Lung (tissue), 12 donors: ENCODE results near the gene HOXB3. TPM values are rescaled to one million over a fixed set of nuclear protein-coding genes. Genes with fewer than 3 reads are reported as not detected.

ENCODE experiments used
- ATAC-seq: fragments of 200-7000 bp; cut with Tn5 transposase; one replicate; pipeline ENCODE4 v1.9.1; 2020; ENCODE audit warnings: moderate number of reproducible peaks; ENCODE audit not compliant: insufficient read depth, low FRiP score
- DNase-seq, 3 donors: peaks; one replicate each; pipeline ENCODE4 v3.0.0-alpha.2; 2013 to 2017
- H3K27ac ChIP-seq, 2 donors: one replicate each; pipeline ENCODE4 v1.5.1; 2013; ENCODE audit warnings: mild to moderate bottlenecking in 2 of 2, moderate library complexity in 2 of 2, control low read depth in 1 of 2, inconsistent platforms in 1 of 2, low read depth in 1 of 2, low read length in 1 of 2
- H3K27me3 ChIP-seq, 3 donors: one replicate each; pipeline ENCODE4 v1.5.1; 2013; ENCODE audit warnings: low read length in 2 of 3; ENCODE audit not compliant: control insufficient read depth in 3 of 3, insufficient read depth in 3 of 3
- H3K36me3 ChIP-seq, 4 donors: one replicate each; pipeline ENCODE4 v1.5.1; 2013; ENCODE audit warnings: low read length in 4 of 4, mild to moderate bottlenecking in 1 of 4, moderate library complexity in 1 of 4; ENCODE audit not compliant: control insufficient read depth in 4 of 4, insufficient read depth in 4 of 4
- H3K4me1 ChIP-seq, 5 donors: one replicate each; pipeline ENCODE4 v1.5.1; 2013; ENCODE audit warnings: low read length in 5 of 5, mild to moderate bottlenecking in 2 of 5, moderate library complexity in 1 of 5; ENCODE audit not compliant: control insufficient read depth in 5 of 5, insufficient read depth in 5 of 5
- H3K4me3 ChIP-seq: one replicate; pipeline ENCODE4 v1.5.1; 2013; ENCODE audit warnings: mild to moderate bottlenecking, control low read depth, moderate library complexity
- H3K9ac ChIP-seq, 2 donors: one replicate each; pipeline ENCODE4 v1.5.1; 2013; ENCODE audit warnings: low read length in 2 of 2, control low read depth in 1 of 2; ENCODE audit not compliant: insufficient read depth in 1 of 2
- H3K9me3 ChIP-seq, 4 donors: one replicate each; pipeline ENCODE4 v1.5.1; 2013; ENCODE audit warnings: low read length in 3 of 4, mild to moderate bottlenecking in 1 of 4, moderate library complexity in 1 of 4; ENCODE audit not compliant: control insufficient read depth in 4 of 4, insufficient read depth in 3 of 4
- CTCF ChIP-seq: IDR thresholded peaks from 2 replicates; pipeline ENCODE4 v1.5.1; 2012; ENCODE audit warnings: mild to moderate bottlenecking; ENCODE audit errors: control extremely low read depth, extremely low read depth
- WGBS, 2 donors: extraction: QIAGEN DNeasy Blood & Tissue Kit; methylation state at CpG; one replicate each; pipeline ENCODE4 v1.1.7; 2013; 5-methylcytosine and 5-hydroxymethylcytosine counted together
- polyA plus RNA-seq, 2 donors: library from polyadenylated mRNA; stranded (reverse); fragments of 200-250 nt; gene quantifications; one replicate each; pipeline ENCODE4 v1.2.1, GENCODE V29; 2013
- total RNA-seq, 2 donors: library from RNA; depleted of rRNA in 1 of 2; stranded (reverse); fragments of >200 nt in 1 of 2; gene quantifications; one replicate each; pipeline ENCODE4 v1.2.1, GENCODE V29; 2014 to 2021
- donor health status: control.
- donor health status: control.
- donor health status: Bipolar disorder and iron deficiency.
- donor health status: healthy.
- donor health status: DM: yes; HTN: yes; CAD: no.

Gene HOXB3
- total and polyA plus RNA-seq, 4 donors = 1.9 to 21.1 (median 6.7) TPM

- Histone ChIP-seq H3K9ac (peak overlapping the region in 1 of 2 donors; percentile 96), H3K4me1 (peaks cover 0 to 82% (median 3%) of the 10 kb centered on the region in 5 donors), H3K27ac (peak overlapping the region in 1 of 2 donors; percentile 32), H3K27me3 (peaks cover 0 to 53% (median 2%) of the 10 kb centered on the region in 3 donors), H3K36me3 (peaks cover 0 to 18% (median 2%) of the 10 kb centered on the region in 4 donors), H3K4me3 (no peak overlapping the region), H3K9me3 (peaks cover 0 to 3% (median 0%) of the 10 kb centered on the region in 4 donors)
- WGBS, 2 donors = 8% methylated on average over 35 to 36 of the region's 36 CpGs
- TF ChIP-seq CTCF = no peak
- DNase-seq (peak; percentile 73 to 97 (median 94)), ATAC-seq (no peak)
Observed at GRCh38 chr17:48555258-48556228, 34.5 kb downstream of the HOXB3 start.

GRCh38 chr17:48554412-48555257 is 35.4 kb downstream of the HOXB3 start:
- Histone ChIP-seq H3K27ac (peak overlapping the region in 1 of 2 donors; percentile 70), H3K36me3 (peaks cover 0 to 23% (median 5%) of the 10 kb centered on the region in 4 donors), H3K9ac (peak overlapping the region; percentile 30 to 96), H3K4me3 (peak overlapping the region; percentile 33), H3K9me3 (peaks cover 0 to 3% (median 0%) of the 10 kb centered on the region in 4 donors), H3K27me3 (peaks cover 0 to 54% (median 2%) of the 10 kb centered on the region in 3 donors), H3K4me1 (peaks cover 0 to 82% (median 8%) of the 10 kb centered on the region in 5 donors)
- ATAC-seq (no peak), DNase-seq (peak; percentile 43 to 53 (median 45))
- no peak for TF ChIP-seq CTCF
- WGBS, 2 donors = 48 to 61% methylated on average over 44 of the region's 44 CpGs

- TF ChIP-seq CTCF = no peak
- Histone ChIP-seq H3K9me3 (peaks cover 0 to 3% (median 0%) of the 10 kb centered on the region in 4 donors), H3K4me1 (peaks cover 0 to 82% (median 10%) of the 10 kb centered on the region in 5 donors), H3K27me3 (peaks cover 0 to 54% (median 0%) of the 10 kb centered on the region in 3 donors), H3K9ac (peak overlapping the region in 1 of 2 donors; percentile 96), H3K4me3 (no peak overlapping the region), H3K27ac (no peak overlapping the region), H3K36me3 (peaks cover 0 to 21% (median 4%) of the 10 kb centered on the region in 4 donors)
- DNase-seq = peak in 2 of 3 donors; percentile 42 to 61
- ATAC-seq = no peak
- WGBS, 2 donors = 52 to 74% methylated on average over 1 of the region's 1 CpG
Observed at GRCh38 chr17:48553826-48554225, 36.2 kb downstream of the HOXB3 start.
